ENCODE data around the gene YIPF7.

- TF ChIP-seq EZH2 (IDR thresholded peaks at IDR 0.05; ENCODE audit: insufficient read depth, poor library complexity, severe bottlenecking) (no peak), EZH2phosphoT487 (IDR thresholded peaks at IDR 0.05; ENCODE audit: insufficient read depth, low read depth) (no peak)
Observed at GRCh38 chr4:44660396-44660795, 9.0 kb upstream of the YIPF7 start.
